ENCODE measurements around the gene CTXND1.

CTXND1 gene

GRCh38 chr15:80246425-80246894 lies 5.6 kb downstream of the CTXND1 start:
- no peak for TF ChIP-seq SUZ12 (IDR thresholded peaks at IDR 0.05; ENCODE audit: extremely low read depth, insufficient read depth, insufficient read length)
- no peak for TF ChIP-seq ZNF274 (IDR thresholded peaks at IDR 0.05; ENCODE audit: low read depth, low read length)
- no peak for TF ChIP-seq YY1 (IDR thresholded peaks at IDR 0.05; ENCODE audit: insufficient read depth, insufficient read length)
- no peak for DNase-seq (ENCODE audit: low read depth, low spot score)
- Histone ChIP-seq H3K4me3 (ENCODE audit: insufficient read length, low read depth) (no peak overlapping the region), H3K27me3 (ENCODE audit: insufficient read depth, insufficient read length) (peaks cover 35% of the 10 kb centered on the region), H3K36me3 (ENCODE audit: insufficient read depth, insufficient read length, low read length) (no peaks in the 10 kb centered on the region), H3K4me1 (ENCODE audit: insufficient read depth, insufficient read length) (no peaks in the 10 kb centered on the region), H3K9me3 (ENCODE audit: insufficient read depth, low read length) (no peaks in the 10 kb centered on the region), H3K9ac (ENCODE audit: insufficient read length, low read depth) (no peak overlapping the region)

GRCh38 chr15:80242802-80243201 lies 9.2 kb downstream of the CTXND1 start:
- H3K9ac ChIP-seq (ENCODE audit: insufficient read length, low read depth) = no peak overlapping the region
- no peaks in the 10 kb centered on the region for H3K36me3 ChIP-seq (ENCODE audit: insufficient read depth, insufficient read length, low read length)
- TF ChIP-seq SUZ12 (IDR thresholded peaks at IDR 0.05; ENCODE audit: extremely low read depth, insufficient read depth, insufficient read length) = no peak
- TF ChIP-seq ZNF274 (IDR thresholded peaks at IDR 0.05; ENCODE audit: low read depth, low read length) = no peak
- TF ChIP-seq YY1 (IDR thresholded peaks at IDR 0.05; ENCODE audit: insufficient read depth, insufficient read length) = no peak
- H3K27me3 ChIP-seq (ENCODE audit: insufficient read depth, insufficient read length) = no peaks in the 10 kb centered on the region
- H3K9me3 ChIP-seq (ENCODE audit: insufficient read depth, low read length) = no peaks in the 10 kb centered on the region
- DNase-seq (ENCODE audit: low read depth, low spot score) = no peak
- H3K4me1 ChIP-seq (ENCODE audit: insufficient read depth, insufficient read length) = no peaks in the 10 kb centered on the region
- H3K4me3 ChIP-seq (ENCODE audit: insufficient read length, low read depth) = no peak overlapping the region

- Histone ChIP-seq H3K4me3 (ENCODE audit: insufficient read length, low read depth) (no peak overlapping the region), H3K27me3 (ENCODE audit: insufficient read depth, insufficient read length) (no peaks in the 10 kb centered on the region), H3K9me3 (ENCODE audit: insufficient read depth, low read length) (no peaks in the 10 kb centered on the region), H3K36me3 (ENCODE audit: insufficient read depth, insufficient read length, low read length) (no peaks in the 10 kb centered on the region), H3K4me1 (ENCODE audit: insufficient read depth, insufficient read length) (no peaks in the 10 kb centered on the region), H3K9ac (ENCODE audit: insufficient read length, low read depth) (no peak overlapping the region)
- peak; percentile 58 for DNase-seq (ENCODE audit: low read depth, low spot score)
- TF ChIP-seq ZNF274 (IDR thresholded peaks at IDR 0.05; ENCODE audit: low read depth, low read length) (no peak), SUZ12 (IDR thresholded peaks at IDR 0.05; ENCODE audit: extremely low read depth, insufficient read depth, insufficient read length) (no peak), YY1 (IDR thresholded peaks at IDR 0.05; ENCODE audit: insufficient read depth, insufficient read length) (no peak)
Measured at GRCh38 chr15:80242132-80242769, 9.8 kb downstream of the CTXND1 start.

- no peak for TF ChIP-seq ZNF274 (IDR thresholded peaks at IDR 0.05; ENCODE audit: low read depth, low read length)
- no peak for TF ChIP-seq SUZ12 (IDR thresholded peaks at IDR 0.05; ENCODE audit: extremely low read depth, insufficient read depth, insufficient read length)
- no peak for TF ChIP-seq YY1 (IDR thresholded peaks at IDR 0.05; ENCODE audit: insufficient read depth, insufficient read length)
- Histone ChIP-seq H3K9ac (ENCODE audit: insufficient read length, low read depth) (no peak overlapping the region), H3K4me3 (ENCODE audit: insufficient read length, low read depth) (no peak overlapping the region), H3K27me3 (ENCODE audit: insufficient read depth, insufficient read length) (no peaks in the 10 kb centered on the region), H3K4me1 (ENCODE audit: insufficient read depth, insufficient read length) (no peaks in the 10 kb centered on the region), H3K9me3 (ENCODE audit: insufficient read depth, low read length) (no peaks in the 10 kb centered on the region), H3K36me3 (ENCODE audit: insufficient read depth, insufficient read length, low read length) (no peaks in the 10 kb centered on the region)
- DNase-seq (ENCODE audit: low read depth, low spot score) = no peak
Measured at GRCh38 chr15:80241508-80241907, 10.5 kb downstream of the CTXND1 start.

- Histone ChIP-seq H3K4me1 (ENCODE audit: insufficient read depth, insufficient read length) (no peaks in the 10 kb centered on the region), H3K4me3 (ENCODE audit: insufficient read length, low read depth) (no peak overlapping the region), H3K9ac (ENCODE audit: insufficient read length, low read depth) (no peak overlapping the region), H3K9me3 (ENCODE audit: insufficient read depth, low read length) (no peaks in the 10 kb centered on the region), H3K27me3 (ENCODE audit: insufficient read depth, insufficient read length) (no peaks in the 10 kb centered on the region), H3K36me3 (ENCODE audit: insufficient read depth, insufficient read length, low read length) (no peaks in the 10 kb centered on the region)
- DNase-seq (ENCODE audit: low read depth, low spot score) = no peak
- TF ChIP-seq SUZ12 (IDR thresholded peaks at IDR 0.05; ENCODE audit: extremely low read depth, insufficient read depth, insufficient read length) = no peak
Measured at GRCh38 chr15:80240276-80240675, 11.7 kb downstream of the CTXND1 start.

- no peak overlapping the region for H3K9ac ChIP-seq (ENCODE audit: insufficient read length, low read depth)
- H3K4me1 ChIP-seq (ENCODE audit: insufficient read depth, insufficient read length) = no peaks in the 10 kb centered on the region
- no peaks in the 10 kb centered on the region for H3K36me3 ChIP-seq (ENCODE audit: insufficient read depth, insufficient read length, low read length)
- DNase-seq (ENCODE audit: low read depth, low spot score) = no peak
- H3K9me3 ChIP-seq (ENCODE audit: insufficient read depth, low read length) = no peaks in the 10 kb centered on the region
- H3K4me3 ChIP-seq (ENCODE audit: insufficient read length, low read depth) = no peak overlapping the region
- H3K27me3 ChIP-seq (ENCODE audit: insufficient read depth, insufficient read length) = no peaks in the 10 kb centered on the region
- TF ChIP-seq ZNF274 (IDR thresholded peaks at IDR 0.05; ENCODE audit: low read depth, low read length) (no peak), YY1 (IDR thresholded peaks at IDR 0.05; ENCODE audit: insufficient read depth, insufficient read length) (no peak), SUZ12 (IDR thresholded peaks at IDR 0.05; ENCODE audit: extremely low read depth, insufficient read depth, insufficient read length) (no peak)
Measured at GRCh38 chr15:80234883-80235282, 17.1 kb downstream of the CTXND1 start.

GRCh38 chr15:80233581-80233980 lies 18.4 kb downstream of the CTXND1 start:
- TF ChIP-seq YY1 (IDR thresholded peaks at IDR 0.05; ENCODE audit: insufficient read depth, insufficient read length) = no peak
- TF ChIP-seq ZNF274 (IDR thresholded peaks at IDR 0.05; ENCODE audit: low read depth, low read length) = no peak
- TF ChIP-seq SUZ12 (IDR thresholded peaks at IDR 0.05; ENCODE audit: extremely low read depth, insufficient read depth, insufficient read length) = no peak
- DNase-seq (ENCODE audit: low read depth, low spot score) = no peak
- H3K4me1 ChIP-seq (ENCODE audit: insufficient read depth, insufficient read length) = no peaks in the 10 kb centered on the region
- no peak overlapping the region for H3K4me3 ChIP-seq (ENCODE audit: insufficient read length, low read depth)
- H3K9ac ChIP-seq (ENCODE audit: insufficient read length, low read depth) = no peak overlapping the region
- no peaks in the 10 kb centered on the region for H3K27me3 ChIP-seq (ENCODE audit: insufficient read depth, insufficient read length)
- no peaks in the 10 kb centered on the region for H3K9me3 ChIP-seq (ENCODE audit: insufficient read depth, low read length)
- H3K36me3 ChIP-seq (ENCODE audit: insufficient read depth, insufficient read length, low read length) = no peaks in the 10 kb centered on the region

Data from NT2/D1 (cell line).